Activated CD4-positive, alpha-beta T cell treated with anti-CD3 and anti-CD28 coated beads, Interleukin-2, amount 50 U/mL, for 24 hours (primary cell): Measurements from ENCODE around the gene PHKB.

Experiments used
- DNase-seq, 2 donors: peaks; one replicate each; pipeline ENCODE4 v3.0.0-alpha.2; 2020; ENCODE audit warnings: low read depth in 1 of 2, low spot score in 1 of 2

PHKB gene

DNA sequence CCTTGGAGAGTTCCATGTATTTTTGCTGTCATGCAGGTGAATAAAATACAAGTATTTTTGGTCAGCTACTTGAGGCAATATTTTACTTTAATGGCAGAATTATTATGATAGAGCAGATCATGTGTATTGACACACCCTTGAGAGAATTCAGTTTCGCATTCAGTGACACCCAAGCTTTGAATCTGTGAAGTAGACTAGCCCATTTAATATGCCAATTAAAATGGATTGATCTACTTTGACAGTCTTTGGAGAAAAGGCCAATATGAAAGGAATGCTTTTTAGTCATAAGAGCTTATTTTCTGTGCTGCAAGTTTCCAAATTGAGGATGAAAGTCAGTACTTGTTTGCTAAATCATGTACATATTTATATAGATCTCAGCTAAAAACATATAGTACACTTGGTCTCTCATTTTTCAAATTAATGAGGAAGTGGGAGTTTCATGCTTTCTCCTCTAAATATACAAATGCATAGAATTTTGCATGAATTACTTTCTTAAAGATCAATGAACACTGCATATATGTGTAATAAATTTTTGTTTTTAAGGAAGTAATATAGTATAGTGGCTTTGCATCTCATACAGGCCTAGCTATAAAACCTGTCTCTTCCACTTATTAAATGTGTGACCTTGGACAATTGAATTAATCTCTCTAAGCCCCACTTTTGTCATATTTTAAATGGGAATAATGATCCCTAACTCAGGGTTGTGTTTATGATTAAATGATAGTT, 161.5 kb downstream of the PHKB start:
- DNase-seq, result no peak

DNA sequence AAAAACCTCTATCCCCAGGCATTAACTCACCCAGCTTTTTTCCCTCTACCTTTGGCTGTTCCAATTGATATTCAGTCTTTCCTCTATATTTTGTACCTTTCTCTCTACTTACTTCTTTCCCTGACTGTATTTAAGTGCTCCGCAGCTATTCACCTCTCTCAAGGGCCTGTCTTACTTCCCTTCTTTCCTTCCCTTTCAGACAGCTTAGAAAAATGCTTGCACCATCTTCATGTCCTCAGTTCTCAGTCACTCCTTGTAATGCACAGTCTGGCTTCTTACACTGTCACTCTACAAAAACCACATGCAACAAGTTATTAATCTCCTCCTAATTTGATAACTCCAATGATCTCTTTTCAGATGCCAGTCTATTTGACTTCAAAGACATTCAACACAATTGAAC, 163.4 kb downstream of the PHKB start:
- no peak for DNase-seq

DNA sequence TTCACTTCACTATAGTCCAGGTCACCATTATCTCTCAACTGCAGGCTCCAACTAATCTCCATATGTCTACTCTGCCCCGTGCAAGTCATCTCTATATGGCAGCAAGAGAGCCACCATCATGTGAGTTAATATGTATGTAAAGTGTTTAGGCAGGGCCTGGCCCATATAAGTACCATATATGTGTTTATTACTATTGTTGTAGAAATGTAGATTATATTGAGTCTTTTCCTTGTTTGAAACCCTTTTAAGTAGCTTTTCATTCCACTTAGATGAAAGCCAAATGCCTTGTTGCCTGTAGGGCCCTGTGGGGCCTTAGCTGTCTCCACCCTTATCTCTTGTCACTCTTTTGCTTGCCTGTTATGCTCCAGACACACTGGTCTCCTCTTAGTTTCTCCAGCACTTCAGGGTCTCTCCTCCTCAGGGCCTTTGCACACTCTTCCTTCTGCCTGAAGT, 164.0 kb downstream of the PHKB start:
- DNase-seq, result no peak

DNA sequence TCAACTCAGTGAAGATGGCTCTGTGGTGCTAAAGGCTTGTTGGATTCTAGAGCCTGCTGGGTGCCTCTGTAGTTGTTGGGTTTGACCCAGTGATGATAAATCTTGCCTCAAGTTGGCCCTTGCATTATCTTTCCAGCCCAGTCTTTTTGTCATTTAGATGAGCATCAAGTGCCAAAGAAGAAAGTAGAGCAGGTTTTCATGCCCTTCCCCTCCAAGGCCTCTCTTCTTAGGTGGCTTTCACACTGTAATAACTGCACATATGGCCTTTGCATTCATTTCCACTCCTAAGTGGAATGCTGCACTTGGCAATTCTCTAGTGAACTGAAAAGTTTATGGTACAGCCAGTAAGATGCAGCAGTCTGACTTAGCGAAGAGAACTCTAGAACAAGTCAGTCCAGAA, 165.1 kb downstream of the PHKB start:
- DNase-seq, result no peak

DNA sequence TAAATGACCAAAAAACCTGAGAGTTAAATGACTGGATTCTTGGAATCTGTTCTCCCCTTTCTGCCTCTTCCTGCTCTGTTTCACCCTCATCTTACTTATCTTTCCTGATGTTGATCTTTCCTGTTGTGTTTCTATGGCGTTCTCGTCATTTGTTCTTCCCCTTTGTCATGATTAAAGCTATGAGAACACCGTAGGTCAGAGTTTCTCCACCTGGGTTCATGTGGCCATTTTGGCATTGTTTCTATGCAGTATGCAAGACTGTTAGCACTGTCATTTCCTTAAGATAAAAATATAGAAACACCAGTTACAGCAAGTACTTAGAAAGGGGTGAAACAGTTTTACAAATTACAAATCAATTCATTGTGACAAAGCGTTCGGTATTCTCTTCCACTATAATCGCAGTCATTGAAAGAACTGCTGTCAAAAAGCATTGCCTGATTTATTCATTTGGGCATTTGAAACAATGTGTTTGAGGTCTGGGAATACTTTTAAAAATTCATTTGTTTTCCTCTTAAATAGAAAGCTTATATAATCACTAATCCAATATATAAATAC, 166.0 kb downstream of the PHKB start:
- DNase-seq, result no peak

DNA sequence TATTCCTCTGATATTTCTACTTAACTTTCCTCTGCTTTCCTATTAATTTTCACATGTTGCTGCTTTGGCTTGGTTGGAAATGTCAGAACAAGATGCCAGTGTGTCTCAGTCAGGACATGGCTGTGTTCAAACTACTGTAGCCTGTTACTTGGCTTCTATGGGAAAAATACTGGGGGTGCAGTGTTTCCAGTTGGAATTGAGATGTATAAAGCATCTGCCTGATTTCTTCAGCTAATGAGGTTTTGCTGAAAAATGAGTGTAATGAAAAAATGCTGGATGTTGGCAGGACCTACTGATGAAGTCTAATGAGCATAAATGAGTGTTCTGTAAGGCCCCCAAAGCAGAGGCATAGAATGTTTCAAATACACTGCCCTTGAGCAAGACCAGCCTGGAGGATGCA, 166.6 kb downstream of the PHKB start:
- DNase-seq, result no peak

DNA sequence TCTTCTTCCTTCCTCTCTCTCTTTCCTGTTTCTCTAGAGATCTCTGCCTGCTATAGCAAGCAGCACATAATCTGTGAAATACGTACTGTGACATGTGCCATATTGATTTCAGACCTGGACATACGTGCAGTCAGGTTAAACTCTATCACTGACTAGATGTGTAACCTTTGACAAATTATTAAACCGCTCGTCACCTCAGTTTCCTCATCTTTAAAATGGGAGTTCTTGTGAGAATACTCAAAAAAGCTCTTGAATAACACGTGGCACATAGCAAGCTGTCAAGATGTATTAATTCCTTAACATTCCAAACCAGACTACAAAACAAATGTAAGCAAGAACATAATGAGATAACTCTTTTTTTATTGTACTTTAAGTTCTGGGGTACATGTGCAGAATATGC, 170.0 kb downstream of the PHKB start:
- DNase-seq, result no peak

DNA sequence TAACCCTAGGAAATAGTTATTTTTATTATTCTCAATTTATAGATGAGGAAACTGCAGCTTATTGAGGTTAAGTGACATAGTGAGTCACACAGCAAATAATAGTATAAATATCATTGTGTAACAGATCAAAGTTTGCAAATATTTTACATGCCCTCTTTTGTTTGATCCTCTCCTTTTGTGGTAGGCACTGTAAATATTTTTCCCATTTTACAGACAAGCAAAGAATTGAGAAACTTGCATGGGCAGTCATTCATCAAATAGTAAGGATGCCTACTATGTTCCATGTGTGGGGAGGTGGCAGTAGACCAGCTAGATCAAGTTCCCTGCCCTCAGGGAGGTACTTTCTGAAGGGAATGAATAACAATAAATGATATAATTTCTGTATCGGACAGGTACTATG, 173.0 kb downstream of the PHKB start:
- no peak for DNase-seq

DNA sequence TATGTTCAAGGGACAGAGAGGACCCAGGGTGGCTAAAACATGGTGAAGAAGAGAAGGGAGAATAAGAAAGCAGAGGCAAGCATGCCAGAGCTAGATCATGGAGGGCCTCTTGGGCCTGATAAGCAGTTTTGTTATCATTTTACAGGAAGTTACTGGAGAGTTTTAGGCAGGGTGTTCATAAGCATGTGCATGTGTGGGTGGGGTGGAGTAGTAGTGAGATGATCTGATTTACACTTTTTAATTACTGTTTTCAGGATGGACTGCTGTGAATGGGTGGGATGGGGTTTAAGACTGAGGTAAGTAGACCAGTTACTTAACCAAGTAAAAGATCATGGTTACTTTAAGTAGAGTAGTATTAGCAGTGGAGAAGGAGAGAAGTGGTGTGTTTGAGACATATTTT, 173.6 kb downstream of the PHKB start:
- DNase-seq, result no peak

DNA sequence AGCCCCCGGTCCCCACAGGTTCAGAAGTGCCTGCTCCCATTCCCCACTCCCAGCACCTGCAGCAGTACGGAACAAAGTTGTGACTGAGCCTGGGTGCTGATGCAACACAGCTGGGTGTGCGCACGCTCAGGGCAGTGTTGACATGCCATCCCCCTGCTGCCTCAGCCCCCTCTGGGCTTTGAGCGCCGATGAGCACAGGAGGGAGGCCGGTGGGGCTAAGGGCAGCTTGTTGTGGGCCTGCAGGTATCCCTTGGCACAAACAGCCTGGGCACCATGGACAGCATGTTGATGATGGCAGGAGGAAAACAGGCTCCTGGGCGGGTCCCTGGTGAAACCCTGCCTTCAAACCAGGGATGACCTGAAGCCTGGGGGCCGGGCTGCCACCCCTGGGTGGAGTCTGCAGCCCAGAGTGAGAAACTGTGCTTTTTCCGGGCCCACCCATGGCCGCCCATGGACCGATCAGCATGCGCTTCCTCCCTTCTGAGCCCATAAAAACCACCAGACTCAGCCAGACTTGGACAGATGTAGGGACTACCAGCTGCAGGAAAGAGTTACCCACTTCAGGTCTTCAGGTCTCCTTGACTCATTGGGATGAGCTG, 175.5 kb downstream of the PHKB start:
- DNase-seq, result no peak

DNA sequence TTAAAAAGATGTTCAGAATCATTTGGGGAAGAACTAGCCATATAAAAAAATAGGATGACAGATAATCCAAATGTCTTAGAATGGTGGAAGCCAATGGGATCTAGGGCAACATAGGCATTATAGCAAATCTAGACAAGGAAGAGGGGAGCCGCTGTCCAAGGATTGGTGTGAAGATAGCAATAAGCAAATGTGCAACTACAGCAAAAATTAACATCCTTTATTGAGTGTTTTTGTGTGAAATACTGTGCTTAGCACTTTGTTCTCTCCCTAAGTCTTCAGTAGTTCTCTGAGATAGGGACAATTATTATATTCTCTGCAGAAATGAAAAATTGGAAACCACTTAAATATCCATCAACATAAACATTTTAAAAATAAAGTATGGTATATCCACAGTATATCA, 177.0 kb downstream of the PHKB start:
- DNase-seq, result no peak

DNA sequence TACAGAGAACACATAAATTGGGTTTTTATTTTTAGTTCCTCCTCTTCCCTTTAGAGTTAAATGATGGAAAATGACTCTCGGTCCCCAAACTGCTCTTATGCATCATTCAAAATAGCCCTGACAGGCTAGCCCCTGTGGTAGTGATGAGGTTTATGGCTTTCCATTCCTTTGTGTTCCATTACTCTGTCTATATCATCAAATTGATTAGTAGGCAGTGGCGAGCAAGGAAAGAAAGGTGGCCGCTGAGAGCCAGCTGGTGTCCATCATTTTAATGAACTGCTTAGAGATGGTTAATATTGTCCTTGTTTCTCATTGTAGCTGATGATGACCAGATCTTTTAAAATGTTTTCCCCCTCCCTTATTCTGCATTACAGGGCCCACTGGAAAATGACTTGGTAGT, 179.5 kb downstream of the PHKB start:
- DNase-seq, result no peak

DNA sequence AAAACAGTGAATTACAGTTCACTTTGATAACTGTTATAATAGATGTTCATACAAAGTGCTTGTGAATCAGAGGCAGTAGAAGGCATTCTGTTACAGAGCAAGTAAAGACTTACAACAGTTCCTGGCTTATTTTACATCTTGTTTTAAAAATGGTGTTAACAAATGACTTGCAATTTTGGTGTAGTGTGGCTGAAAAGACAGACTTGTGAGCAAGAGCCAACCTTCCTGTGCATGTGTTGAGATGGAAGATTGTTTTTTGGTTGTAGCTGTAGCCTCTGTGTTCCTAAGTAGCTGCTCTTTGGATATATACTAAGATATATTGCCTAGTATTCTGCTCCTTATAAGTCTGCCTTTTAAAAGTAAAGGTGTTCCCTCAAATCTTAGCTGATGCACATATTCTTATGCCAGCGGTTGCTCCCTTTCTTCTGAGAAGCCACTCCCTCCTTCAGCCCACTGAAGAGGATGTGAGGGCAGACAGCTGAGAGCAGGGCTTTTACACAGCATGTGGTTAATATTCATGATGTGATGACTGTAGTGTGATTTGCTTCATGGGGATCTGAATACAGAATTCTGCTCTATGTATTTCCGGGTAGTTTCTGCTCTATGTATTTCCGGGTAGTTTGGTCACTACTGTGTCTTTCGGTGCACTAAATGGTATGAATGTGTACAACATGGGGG, 182.3 kb downstream of the PHKB start:
- DNase-seq, result no peak

DNA sequence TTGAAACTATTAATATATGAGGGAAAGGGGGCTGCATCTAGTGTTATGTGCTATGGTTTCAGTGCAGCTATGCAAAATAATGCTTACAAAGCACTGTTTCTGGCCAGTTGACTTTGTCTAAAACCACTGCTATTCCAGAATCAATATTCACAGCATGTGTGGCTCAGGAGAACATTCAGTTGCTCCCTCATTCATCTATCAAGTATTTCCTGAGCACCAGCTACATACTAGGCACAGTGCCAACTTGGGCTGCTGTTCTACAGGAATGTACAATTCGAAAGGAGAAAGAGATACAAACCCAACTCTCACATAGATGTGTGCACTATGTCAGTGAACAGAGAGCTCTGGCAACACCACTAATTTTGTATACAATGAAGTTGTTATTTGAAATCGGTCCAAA, 183.0 kb downstream of the PHKB start:
- no peak for DNase-seq

DNA sequence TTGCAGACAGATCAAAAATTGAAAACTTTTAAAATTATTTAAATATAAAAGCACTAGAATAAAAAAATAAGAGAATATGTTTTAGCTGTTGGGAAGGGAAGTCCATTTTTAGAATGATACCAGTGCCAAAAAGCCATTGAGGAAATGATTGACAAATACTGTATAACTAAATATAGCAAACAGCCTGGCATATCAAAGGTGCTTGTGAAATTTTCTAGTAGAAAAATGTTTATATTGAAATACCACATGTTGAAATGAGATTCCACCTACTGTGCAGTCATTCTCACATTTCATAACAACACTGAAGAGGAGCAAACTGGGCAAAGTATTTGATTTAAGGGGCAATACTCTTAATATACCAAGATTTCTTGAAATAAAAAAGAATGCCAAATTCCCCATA, 183.5 kb downstream of the PHKB start:
- no peak for DNase-seq

DNA sequence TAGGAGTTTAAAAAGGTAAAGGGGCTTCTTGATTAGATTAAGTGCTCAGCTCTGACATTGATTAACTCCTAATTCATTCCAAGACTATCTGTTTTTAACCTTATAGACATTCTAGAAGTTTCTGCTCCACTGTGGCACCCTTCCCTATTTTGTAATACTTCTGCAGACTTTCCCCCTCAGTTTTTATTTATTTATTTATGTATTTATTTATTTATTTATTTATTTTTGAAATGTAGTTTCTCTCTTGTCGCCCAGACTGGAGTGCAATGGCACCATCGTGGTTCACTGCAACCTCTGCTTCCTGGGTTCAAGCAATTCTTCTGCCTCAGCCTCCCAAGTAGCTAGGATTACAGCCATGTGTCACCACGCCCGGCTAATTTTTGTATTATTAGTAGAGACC, 185.8 kb downstream of the PHKB start:
- no peak for DNase-seq

DNA sequence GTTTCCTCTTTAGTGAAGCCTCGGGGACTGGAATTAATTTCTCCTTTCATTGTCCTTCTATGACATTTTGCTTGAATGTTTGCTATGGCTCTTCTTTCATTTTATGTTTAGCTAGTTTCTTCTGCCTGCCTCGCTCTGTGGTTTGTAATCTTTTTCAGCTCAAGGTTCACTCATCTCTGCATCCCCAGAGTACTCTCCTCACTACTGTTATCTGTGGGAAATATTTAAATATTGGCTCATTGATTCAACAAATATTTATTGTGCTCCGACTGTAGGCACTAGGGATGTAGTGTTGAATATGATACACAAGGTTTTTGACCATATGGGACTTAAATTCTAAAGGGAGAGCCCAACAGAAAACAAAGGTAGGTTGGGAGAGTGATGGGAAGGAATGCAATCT, 195.9 kb downstream of the PHKB start:
- DNase-seq, result no peak

DNA sequence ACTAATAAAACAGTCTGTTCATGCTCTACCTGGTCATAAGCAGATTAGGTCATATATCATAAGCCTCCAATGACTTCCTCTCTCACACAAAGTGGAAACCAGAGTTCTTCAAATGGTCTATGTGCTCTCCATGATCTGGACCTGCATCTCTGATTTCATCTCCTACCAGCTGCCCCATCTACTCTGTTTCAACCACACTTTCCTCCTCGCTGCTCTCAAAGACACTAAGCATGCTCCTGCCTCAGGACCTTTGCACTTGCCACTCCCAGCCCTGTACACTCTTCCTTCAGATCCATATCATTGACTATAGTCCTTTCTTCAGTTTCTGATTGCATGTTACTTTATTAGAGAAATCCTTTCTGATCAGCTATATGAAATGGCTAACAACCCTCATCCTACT, 196.8 kb downstream of the PHKB start:
- no peak for DNase-seq

DNA sequence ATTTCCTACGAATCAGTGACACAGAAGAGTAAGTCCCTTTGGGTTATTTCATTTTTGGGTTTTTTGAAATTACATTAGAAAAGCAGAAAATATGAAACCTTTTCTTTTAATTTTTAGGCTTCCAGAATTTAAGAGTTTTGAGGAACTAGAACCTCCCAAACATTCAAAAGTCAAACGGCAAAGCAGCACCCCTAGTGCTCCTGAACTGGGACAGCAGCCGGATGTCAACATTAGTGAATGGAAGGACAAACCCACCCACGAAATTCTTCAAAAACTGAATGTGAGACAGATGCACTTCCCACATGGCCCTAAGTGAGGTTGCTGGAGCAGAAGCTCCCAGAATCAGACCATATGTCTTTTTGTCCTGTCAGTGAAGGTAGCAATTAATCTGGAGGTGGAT, 199.4 kb downstream of the PHKB start:
- DNase-seq, result no peak

DNA sequence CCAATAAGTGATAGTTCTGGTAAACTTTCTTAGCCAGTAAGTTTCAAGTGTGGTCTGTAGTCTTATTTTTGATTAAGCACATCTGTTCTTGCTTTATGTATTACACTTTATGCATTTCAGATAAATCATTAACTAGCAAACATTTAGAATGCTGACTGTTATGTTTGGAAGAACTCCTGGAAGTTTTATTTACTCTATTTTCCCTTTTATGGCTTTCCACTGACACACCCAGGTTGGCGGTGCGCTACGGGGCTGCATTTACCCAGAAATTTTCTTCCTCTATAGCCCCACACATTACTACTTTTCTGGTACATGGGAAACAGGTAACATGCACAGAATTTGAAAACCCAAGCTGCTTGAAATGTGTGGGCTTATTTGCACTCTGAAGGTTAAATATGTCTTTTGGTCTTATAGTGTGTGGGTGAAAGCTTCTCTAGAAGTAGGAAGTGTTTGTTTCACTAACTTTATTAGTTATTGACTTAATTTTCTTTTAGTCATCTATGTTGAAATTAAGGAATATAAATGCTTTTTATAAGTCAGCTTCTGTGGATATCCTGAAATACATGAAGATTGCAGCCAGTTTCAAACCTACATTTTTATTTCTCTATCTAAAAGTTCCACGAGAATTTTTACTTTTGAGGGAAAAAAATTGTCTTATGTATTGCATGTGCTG, 203.7 kb downstream of the PHKB start:
- no peak for DNase-seq

DNA sequence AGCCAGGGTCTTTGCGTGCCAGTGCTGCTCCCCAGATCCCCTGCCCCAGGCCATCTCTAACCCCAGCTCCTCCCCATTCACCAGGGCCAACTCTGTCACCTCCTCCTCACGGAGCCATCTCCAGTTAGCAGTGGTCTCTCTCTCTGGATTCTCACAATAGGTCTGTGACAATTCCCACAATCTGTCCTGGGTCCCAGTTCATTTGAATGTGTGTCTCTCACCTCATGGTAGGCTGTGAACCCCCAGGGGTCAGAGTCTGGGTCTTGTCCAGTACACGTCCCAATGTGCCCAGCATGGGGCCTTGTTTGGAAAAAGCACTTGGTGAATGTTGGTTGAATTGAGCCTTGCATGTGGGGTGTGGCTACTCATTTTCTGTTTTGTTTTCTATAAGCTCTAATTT, 205.3 kb downstream of the PHKB start:
- DNase-seq, result no peak

DNA sequence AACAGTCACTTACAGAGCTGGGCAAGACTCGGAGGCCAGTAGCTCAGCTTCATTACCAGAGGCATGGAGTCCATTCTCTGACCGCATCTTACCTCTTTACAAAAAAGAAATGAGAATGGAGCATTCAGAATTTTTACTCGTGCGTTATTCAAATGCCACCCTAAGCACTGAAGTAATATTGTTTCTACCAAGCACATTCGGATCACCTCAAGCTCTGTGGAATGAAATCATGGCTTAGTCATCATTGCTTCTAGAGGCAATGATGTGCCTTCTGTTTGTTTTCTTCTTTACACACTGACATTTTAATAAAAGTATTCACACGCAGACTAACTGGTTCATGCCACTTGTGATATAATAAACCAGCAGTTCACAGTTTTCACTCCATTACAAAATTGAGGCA, 206.8 kb downstream of the PHKB start:
- no peak for DNase-seq
